Erythroblast (primary cell): Measurements from ENCODE around the gene SESN3.
"Not testable (repeated sequence)": the region's sequence is repeated elsewhere in the genome, so short reads cannot be mapped to it uniquely, and the experiment has no call there.

Experiments
- GATA1 ChIP-seq: IDR thresholded peaks from 2 replicates; pipeline ENCODE4 v1.6.1; 2011; ENCODE audit warnings: low read depth, mild to moderate bottlenecking, control low read depth, low read length, moderate library complexity
- POLR2A ChIP-seq: IDR thresholded peaks from 2 replicates; pipeline ENCODE4 v1.6.1; 2011; ENCODE audit warnings: mild to moderate bottlenecking, low read length

- TF ChIP-seq POLR2A, GATA1: not testable (repeated sequence)
Observed at GRCh38 chr11:95251896-95252295, 20.9 kb upstream of the SESN3 start.
